CD4-positive, CD25-positive, alpha-beta regulatory T cell (primary cell): ENCODE results near the gene PTPRE. TPM values are rescaled to one million over a fixed set of nuclear protein-coding genes. Genes with fewer than 3 reads are reported as not detected.

Experiments
- ATAC-seq, 2 donors: fragments of 150-1000 bp; cut with Tn5 transposase; one replicate each; pipeline ENCODE4 v1.10.0; 2021; ENCODE audit warnings: low read depth in 2 of 2, moderate number of reproducible peaks in 2 of 2, moderate library complexity in 1 of 2
- DNase-seq, 3 donors: peaks; one replicate each; pipeline versions ENCODE4 v3.0.0 to v3.0.0-alpha.2; 2012 to 2022; ENCODE audit warnings: mixed read lengths in 1 of 3
- H3K27ac ChIP-seq: one replicate; pipeline ENCODE4 v1.7.0; 2013; ENCODE audit warnings: mild to moderate bottlenecking, low read length; ENCODE audit not compliant: insufficient read depth, poor library complexity, severe bottlenecking
- H3K27me3 ChIP-seq: one replicate; pipeline ENCODE4 v1.7.0; 2013; ENCODE audit warnings: low read length; ENCODE audit not compliant: control insufficient read depth, insufficient read depth
- H3K36me3 ChIP-seq: one replicate; pipeline ENCODE4 v1.7.0; 2013; ENCODE audit warnings: mild to moderate bottlenecking, low read length, moderate library complexity; ENCODE audit not compliant: control insufficient read depth, insufficient read depth
- H3K4me1 ChIP-seq: 2 replicates; pipeline ENCODE4 v1.7.0; 2013; ENCODE audit warnings: mild to moderate bottlenecking, low read length; ENCODE audit not compliant: insufficient read depth, control insufficient read depth, poor library complexity, severe bottlenecking
- H3K4me3 ChIP-seq: one replicate; pipeline ENCODE4 v1.7.0; 2013; ENCODE audit warnings: low read depth, mild to moderate bottlenecking, low read length, moderate library complexity
- H3K9me3 ChIP-seq, 2 experiments: 1 replicate in 1 of 2; 2 replicates in 1 of 2; pipeline ENCODE4 v1.7.0; 2013; ENCODE audit warnings: low read length in 2 of 2, mild to moderate bottlenecking in 1 of 2, moderate library complexity in 1 of 2; ENCODE audit not compliant: control insufficient read depth in 2 of 2
- H3K27ac Mint-ChIP-seq, 3 donors: one replicate each; pipeline ENCODE4 v1.8.0; 2020 to 2022; ENCODE audit warnings: mild to moderate bottlenecking in 3 of 3, mixed read lengths in 3 of 3, moderate library complexity in 2 of 3
- H3K27me3 Mint-ChIP-seq: one replicate; pipeline ENCODE4 v1.8.0; 2022; ENCODE audit warnings: mild to moderate bottlenecking, mixed read lengths
- H3K36me3 Mint-ChIP-seq: one replicate; pipeline ENCODE4 v1.8.0; 2020; ENCODE audit warnings: mixed read lengths
- H3K4me1 Mint-ChIP-seq, 4 donors: one replicate each; pipeline ENCODE4 v1.8.0; 2020 to 2022; ENCODE audit warnings: mixed read lengths in 4 of 4, mild to moderate bottlenecking in 1 of 4
- H3K4me3 Mint-ChIP-seq, 4 donors: one replicate each; pipeline ENCODE4 v1.8.0; 2020 to 2022; ENCODE audit warnings: mild to moderate bottlenecking in 4 of 4, mixed read lengths in 4 of 4, moderate library complexity in 3 of 4
- H3K9me3 Mint-ChIP-seq, 7 donors: one replicate each; pipeline ENCODE4 v1.8.0; 2020 to 2022; ENCODE audit warnings: mixed read lengths in 7 of 7, mild to moderate bottlenecking in 3 of 7, moderate library complexity in 2 of 7
- polyA plus RNA-seq, 4 donors: library from polyadenylated mRNA; unstranded; fragments of 300-500 nt; fragmentation: Illumina TruSeq; gene quantifications; one replicate each; pipeline ENCODE4 v1.2.3, GENCODE V29; 2021
- total RNA-seq: library from RNA; stranded (reverse); gene quantifications from one replicate; pipeline ENCODE4 v1.2.3, GENCODE V29; 2022

Gene PTPRE
- total and polyA plus RNA-seq, 5 donors from 2014 or later, result 10.0 to 63.9 (median 13.7) TPM

GRCh38 chr10:127871631-127872010 is 35.3 kb upstream of the PTPRE start:
- Mint-ChIP-seq H3K36me3 (no peaks in the 10 kb centered on the region), H3K4me3 (no peak overlapping the region), H3K27me3 (peaks cover 40% of the 10 kb centered on the region)

GRCh38 chr10:127872011-127872761 is 34.7 kb upstream of the PTPRE start:
- no peak overlapping the region for H3K27ac Mint-ChIP-seq
- H3K9me3 Mint-ChIP-seq, result peaks cover 0 to 11% (median 2%) of the 10 kb centered on the region in 7 donors
- Histone ChIP-seq H3K4me3 (no peak overlapping the region), H3K4me1 (no peaks in the 10 kb centered on the region), H3K36me3 (no peaks in the 10 kb centered on the region), H3K9me3 (peaks cover 0 to 2% of the 10 kb centered on the region in 2 experiments), H3K27me3 (peaks cover 5% of the 10 kb centered on the region), H3K27ac (no peak overlapping the region)
- H3K36me3 Mint-ChIP-seq, result no peaks in the 10 kb centered on the region
- no peak for DNase-seq
- no peak for ATAC-seq
- peaks cover 40% of the 10 kb centered on the region for H3K27me3 Mint-ChIP-seq
- H3K4me1 Mint-ChIP-seq, result peaks cover 0 to 6% (median 0%) of the 10 kb centered on the region in 4 donors
- H3K4me3 Mint-ChIP-seq, result no peak overlapping the region

More at GRCh38 chr10:127871631-127872010, 35.3 kb upstream of the PTPRE start:
- DNase-seq, result no peak
- Mint-ChIP-seq H3K27ac (no peak overlapping the region), H3K4me1 (peaks cover 0 to 6% (median 0%) of the 10 kb centered on the region in 4 donors), H3K9me3 (peaks cover 0 to 11% (median 2%) of the 10 kb centered on the region in 7 donors)
- ATAC-seq, result no peak
- no peak overlapping the region for H3K27ac ChIP-seq
- H3K4me1 ChIP-seq, result no peaks in the 10 kb centered on the region
- no peak overlapping the region for H3K4me3 ChIP-seq
- H3K27me3 ChIP-seq, result peaks cover 5% of the 10 kb centered on the region
- H3K36me3 ChIP-seq, result no peaks in the 10 kb centered on the region
- peaks cover 0 to 2% of the 10 kb centered on the region in 2 experiments for H3K9me3 ChIP-seq

DNA sequence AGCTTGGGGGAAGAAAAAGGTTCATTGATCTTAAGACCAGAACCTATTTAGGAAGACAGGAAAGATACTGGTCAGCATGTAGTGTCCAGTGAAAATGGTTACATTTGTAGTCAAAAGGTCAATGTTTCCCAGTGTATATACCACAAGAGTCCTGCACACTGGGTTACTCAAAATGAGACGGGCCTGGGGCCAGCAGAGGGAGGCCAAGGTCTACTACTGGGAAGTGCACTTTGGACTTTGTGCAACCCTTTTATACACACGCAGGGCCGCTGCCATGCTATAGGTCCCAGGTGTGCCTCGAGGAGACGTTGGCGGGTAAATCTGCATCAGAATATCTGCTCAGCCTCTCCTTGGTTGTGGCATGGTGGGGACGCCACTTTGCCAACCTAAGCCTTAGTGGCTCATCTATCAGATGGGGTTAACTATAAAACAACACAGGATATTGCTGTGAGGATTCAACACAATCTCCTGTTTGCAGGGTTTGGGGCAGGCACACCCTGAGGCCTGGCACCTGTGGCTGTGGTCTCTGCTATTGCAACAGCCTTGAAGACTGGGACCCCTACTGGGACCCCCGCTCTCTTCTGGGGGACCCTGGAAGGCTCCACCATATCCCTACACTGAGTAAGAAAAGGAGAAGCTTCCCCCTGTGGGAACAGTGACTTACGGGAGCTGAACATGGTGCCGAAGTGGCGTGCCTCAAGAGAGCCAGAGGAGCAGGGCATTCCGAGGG is 33.9 kb upstream of the PTPRE start:
- H3K9me3 Mint-ChIP-seq, result peaks cover 0 to 8% (median 2%) of the 10 kb centered on the region in 7 donors
- H3K4me3 ChIP-seq, result no peak overlapping the region
- ATAC-seq (no peak), DNase-seq (no peak)
- H3K4me1 ChIP-seq, result no peaks in the 10 kb centered on the region
- H3K27me3 ChIP-seq, result peaks cover 3% of the 10 kb centered on the region
- no peak overlapping the region for H3K27ac ChIP-seq
- H3K4me1 Mint-ChIP-seq, result peaks cover 0 to 6% (median 0%) of the 10 kb centered on the region in 4 donors
- H3K36me3 ChIP-seq, result no peaks in the 10 kb centered on the region
- peaks cover 39% of the 10 kb centered on the region for H3K27me3 Mint-ChIP-seq
- no peak overlapping the region for H3K4me3 Mint-ChIP-seq
- H3K36me3 Mint-ChIP-seq, result no peaks in the 10 kb centered on the region
- H3K9me3 ChIP-seq, result peaks cover 0 to 2% of the 10 kb centered on the region in 2 experiments
- H3K27ac Mint-ChIP-seq, result peak overlapping the region in 1 of 3 donors; percentile 61

DNA sequence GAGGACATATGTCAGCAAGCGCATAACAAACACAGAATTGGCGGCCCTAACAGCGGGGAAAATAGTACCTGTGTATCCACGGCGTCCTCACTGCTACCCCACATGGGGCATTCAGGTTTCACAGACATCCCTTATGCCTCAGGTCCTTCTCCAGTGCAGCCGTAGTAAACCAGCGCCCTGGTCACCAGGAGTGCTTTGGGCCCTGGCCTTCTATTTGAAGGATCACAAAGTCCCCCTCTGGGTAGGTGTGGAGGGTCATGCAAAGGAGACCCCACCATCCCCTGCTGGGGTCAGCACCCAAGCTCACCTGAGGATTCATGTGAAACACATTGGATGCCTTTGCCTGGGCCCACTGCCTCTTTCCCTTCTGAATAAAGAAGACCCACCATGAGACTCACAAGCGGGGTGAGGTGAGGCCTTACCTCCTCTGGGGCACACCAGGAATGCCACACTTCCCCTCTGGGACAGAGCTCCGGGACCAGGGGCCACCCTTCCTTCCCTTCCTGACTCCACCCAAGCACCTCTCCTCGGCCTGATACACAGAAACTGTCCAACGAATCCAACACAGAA is 32.9 kb upstream of the PTPRE start:
- DNase-seq (no peak), ATAC-seq (no peak)
- H3K27ac ChIP-seq, result no peak overlapping the region
- Mint-ChIP-seq H3K36me3 (no peaks in the 10 kb centered on the region), H3K27me3 (peaks cover 29% of the 10 kb centered on the region), H3K4me3 (no peak overlapping the region), H3K27ac (peak overlapping the region in 1 of 3 donors; percentile 59), H3K9me3 (peaks cover 0 to 6% (median 0%) of the 10 kb centered on the region in 7 donors), H3K4me1 (peaks cover 0 to 12% (median 1%) of the 10 kb centered on the region in 4 donors)
- peaks cover 0 to 2% of the 10 kb centered on the region in 2 experiments for H3K9me3 ChIP-seq
- H3K36me3 ChIP-seq, result no peaks in the 10 kb centered on the region
- H3K4me3 ChIP-seq, result no peak overlapping the region
- H3K4me1 ChIP-seq, result no peaks in the 10 kb centered on the region
- peaks cover 3% of the 10 kb centered on the region for H3K27me3 ChIP-seq

DNA sequence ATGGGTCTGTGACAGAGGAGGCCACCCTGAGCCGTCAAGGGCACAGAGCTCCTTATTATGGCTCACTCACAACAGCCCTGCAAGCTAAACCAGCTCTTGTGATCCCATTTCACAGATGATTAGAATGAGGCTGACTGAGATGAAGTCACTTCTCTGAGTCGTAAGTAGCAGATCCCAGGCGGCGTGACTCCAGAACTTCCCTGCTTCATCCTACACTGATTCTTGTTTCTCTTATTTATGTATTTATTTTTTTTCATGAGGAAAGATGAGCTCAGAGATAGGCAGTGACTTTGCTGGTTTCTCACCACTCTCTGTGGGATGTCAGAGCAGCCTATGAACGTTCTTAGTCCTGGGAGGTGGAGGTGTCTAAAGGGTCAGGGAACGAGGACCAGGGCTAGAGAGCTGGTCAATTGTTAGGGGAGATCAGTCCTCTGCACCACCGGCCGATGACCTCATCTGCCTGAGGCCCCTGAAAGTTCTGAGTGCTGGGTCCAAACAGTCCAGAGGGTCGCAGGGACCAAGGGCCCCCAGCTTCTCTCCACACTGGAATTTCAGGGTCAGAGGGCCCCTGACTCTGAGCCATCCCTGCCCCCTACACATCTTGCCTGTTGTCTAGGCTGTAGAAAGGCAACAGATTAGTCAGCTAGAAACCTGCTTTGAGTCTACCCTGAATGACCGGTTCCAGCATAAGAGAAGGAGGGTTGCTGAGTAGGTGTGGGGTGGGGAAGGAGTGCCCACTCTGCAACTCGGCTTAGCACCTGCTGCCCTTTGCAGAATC is 32.0 kb upstream of the PTPRE start:
- no peak overlapping the region for H3K4me3 ChIP-seq
- peaks cover 24% of the 10 kb centered on the region for H3K27me3 Mint-ChIP-seq
- H3K27me3 ChIP-seq, result no peaks in the 10 kb centered on the region
- no peaks in the 10 kb centered on the region for H3K36me3 ChIP-seq
- H3K4me3 Mint-ChIP-seq, result no peak overlapping the region
- H3K9me3 Mint-ChIP-seq, result peaks cover 0 to 5% (median 0%) of the 10 kb centered on the region in 7 donors
- H3K27ac ChIP-seq, result no peak overlapping the region
- DNase-seq (no peak), ATAC-seq (no peak)
- H3K9me3 ChIP-seq, result no peaks in the 10 kb centered on the region
- H3K4me1 Mint-ChIP-seq, result peaks cover 0 to 12% (median 2%) of the 10 kb centered on the region in 4 donors
- no peaks in the 10 kb centered on the region for H3K36me3 Mint-ChIP-seq
- H3K4me1 ChIP-seq, result no peaks in the 10 kb centered on the region
- H3K27ac Mint-ChIP-seq, result no peak overlapping the region

DNA sequence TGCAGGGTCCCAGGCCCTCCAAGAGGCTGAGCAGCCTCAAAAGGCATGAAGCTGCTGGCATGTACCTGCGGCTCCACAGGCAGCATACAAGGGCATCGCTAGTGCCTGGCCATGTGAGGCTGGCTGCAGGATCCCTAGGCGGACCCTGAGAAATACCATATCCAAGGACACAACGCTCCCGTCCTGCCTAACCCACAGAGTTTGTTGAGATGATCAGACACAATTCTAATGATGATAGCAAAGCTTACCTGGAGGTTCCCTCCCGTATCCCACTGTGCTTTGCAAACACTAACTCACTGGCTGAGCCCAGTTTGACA is 31.5 kb upstream of the PTPRE start:
- ATAC-seq, result no peak
- peaks cover 21% of the 10 kb centered on the region for H3K27me3 Mint-ChIP-seq
- H3K9me3 ChIP-seq, result no peaks in the 10 kb centered on the region

DNA sequence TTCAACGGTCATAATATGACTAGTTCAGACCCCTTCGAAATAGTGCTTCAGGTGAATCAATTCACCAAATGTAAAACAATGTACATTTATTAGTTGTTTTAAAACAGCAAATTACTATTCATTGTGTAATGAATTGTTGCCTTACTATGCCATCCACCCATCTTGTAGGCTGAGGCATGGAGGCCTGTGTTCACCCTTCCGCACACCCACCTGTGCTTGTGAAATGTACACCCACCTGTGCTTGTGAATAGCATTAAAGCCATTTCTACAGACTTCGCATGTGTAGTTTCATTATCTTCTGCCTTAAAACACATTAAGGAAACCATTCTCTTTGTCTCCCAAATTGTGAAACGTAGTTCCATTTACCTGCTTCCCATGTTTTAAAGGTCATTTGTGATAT is 31.0 kb upstream of the PTPRE start:
- no peaks in the 10 kb centered on the region for H3K36me3 Mint-ChIP-seq
- peaks cover 10% of the 10 kb centered on the region for H3K4me1 ChIP-seq
- H3K27ac Mint-ChIP-seq, result no peak overlapping the region
- no peak overlapping the region for H3K27ac ChIP-seq
- DNase-seq (no peak), ATAC-seq (no peak)
- H3K4me1 Mint-ChIP-seq, result peaks cover 0 to 15% (median 6%) of the 10 kb centered on the region in 4 donors
- no peak overlapping the region for H3K4me3 ChIP-seq
- no peaks in the 10 kb centered on the region for H3K9me3 ChIP-seq
- peaks cover 21% of the 10 kb centered on the region for H3K27me3 Mint-ChIP-seq
- H3K36me3 ChIP-seq, result no peaks in the 10 kb centered on the region
- no peaks in the 10 kb centered on the region for H3K27me3 ChIP-seq
- H3K9me3 Mint-ChIP-seq, result peaks cover 0 to 2% (median 0%) of the 10 kb centered on the region in 7 donors
- no peak overlapping the region for H3K4me3 Mint-ChIP-seq

More for the DNA sequence above, 31.5 kb upstream of the PTPRE start:
- no peaks in the 10 kb centered on the region for H3K27me3 ChIP-seq
- no peak overlapping the region for H3K4me3 ChIP-seq
- no peak for DNase-seq
- H3K36me3 ChIP-seq, result no peaks in the 10 kb centered on the region
- no peak overlapping the region for H3K4me3 Mint-ChIP-seq
- H3K27ac ChIP-seq, result no peak overlapping the region
- peaks cover 5% of the 10 kb centered on the region for H3K4me1 ChIP-seq
- peaks cover 0 to 12% (median 5%) of the 10 kb centered on the region in 4 donors for H3K4me1 Mint-ChIP-seq
- H3K27ac Mint-ChIP-seq, result no peak overlapping the region
- peaks cover 0 to 5% (median 0%) of the 10 kb centered on the region in 7 donors for H3K9me3 Mint-ChIP-seq
- no peaks in the 10 kb centered on the region for H3K36me3 Mint-ChIP-seq
